GM18498 (cell line): ENCODE results near the gene OSBPL5.

Source experiments
- ATAC-seq: cut with Tn5 transposase; IDR thresholded peaks from one replicate; pipeline ENCODE4 v1.9.1; 2021; ENCODE audit warnings: mild to moderate bottlenecking, moderate library complexity; ENCODE audit not compliant: unreplicated experiment

Gene OSBPL5

DNA sequence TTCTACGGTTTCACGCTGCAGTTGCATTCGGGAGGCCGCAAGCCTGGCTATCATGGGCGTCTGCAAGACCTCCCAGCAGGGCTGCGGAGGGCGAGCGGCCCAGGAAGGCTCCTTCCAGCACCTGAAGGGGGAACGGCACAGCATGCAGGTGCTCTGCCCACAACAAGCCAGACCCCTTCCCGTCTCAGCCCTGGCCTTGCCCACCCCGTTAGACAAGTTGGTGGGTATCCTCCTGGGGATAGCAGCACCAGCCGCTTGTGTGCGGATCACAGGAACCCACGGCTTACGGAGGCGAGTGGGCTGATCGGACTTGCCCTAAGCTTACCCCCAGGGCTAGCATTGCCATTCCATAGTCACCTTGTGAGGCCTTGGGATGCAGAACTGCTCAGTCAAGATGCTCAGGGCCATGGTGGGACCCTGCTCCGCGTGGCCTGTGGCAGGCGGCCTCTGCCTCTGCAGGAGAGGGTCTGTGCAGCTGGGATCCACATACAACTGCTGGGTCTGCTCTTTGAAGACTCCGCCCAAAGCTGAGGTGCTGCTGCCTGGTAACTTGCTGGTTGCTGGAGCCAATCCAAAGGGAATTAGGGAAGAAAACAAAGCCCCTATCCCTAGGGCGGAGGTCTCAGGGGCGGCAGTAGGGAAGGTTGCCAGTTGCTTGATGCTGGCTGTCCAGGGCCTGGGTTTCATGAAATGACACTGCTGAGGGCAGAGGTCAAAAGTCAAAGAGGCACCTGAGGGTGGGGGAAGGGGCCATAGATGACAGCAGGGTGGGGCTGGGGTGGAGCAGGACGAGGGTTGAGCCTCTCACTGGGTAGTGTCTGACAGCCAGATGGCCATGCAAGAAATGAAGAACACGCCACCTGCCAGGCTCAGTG lies 1.4 kb upstream of the OSBPL5 start:
- ATAC-seq = no peak

DNA sequence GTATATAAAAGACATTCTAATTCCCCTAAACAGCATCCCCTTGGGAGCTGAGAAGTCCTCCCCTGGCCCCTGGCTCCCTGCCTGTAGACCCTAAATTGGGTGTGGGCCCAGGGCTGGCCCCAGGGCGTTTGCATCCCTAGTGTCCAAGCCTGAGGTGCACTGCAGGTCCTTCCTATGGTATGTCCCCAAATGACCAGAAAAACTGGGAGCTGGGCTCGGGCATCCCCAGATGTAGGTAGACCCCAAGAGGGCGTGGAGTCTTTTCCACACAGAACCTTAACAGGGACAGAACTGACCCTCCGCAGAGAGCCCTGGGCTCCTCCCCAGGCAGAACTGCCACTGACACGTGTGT lies 782 bp upstream of the OSBPL5 start:
- ATAC-seq = no peak

DNA sequence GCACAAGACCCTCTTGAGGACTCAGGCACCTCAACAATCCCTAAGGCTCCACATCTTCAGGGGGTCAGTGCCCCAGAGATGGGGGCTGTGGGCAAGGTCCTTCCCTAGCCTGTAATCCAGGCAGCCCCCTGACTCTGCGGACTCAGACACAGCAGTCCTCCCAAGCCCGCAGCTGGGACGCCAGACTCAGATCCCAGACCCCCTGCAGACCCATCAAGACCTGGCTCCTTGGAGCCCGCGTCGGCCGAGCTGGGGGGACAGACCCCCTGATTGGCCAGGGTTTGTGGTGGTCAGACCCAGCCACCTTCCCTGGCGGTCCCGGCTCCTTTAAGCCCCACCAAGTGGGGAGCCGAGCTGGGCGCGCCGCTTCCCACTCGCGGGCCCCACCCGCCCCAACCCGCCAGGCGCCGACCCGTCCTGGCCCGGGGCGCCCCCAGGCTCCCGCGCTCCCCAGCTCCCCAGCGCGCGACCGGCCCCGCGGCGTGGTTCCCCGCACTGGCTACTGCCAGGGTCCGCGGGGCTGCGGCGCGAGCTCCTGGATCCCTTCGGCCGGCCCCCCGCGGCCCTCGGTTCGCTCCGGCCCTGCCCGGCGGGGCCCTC lies 458 bp downstream of the OSBPL5 start:
- no peak for ATAC-seq

DNA sequence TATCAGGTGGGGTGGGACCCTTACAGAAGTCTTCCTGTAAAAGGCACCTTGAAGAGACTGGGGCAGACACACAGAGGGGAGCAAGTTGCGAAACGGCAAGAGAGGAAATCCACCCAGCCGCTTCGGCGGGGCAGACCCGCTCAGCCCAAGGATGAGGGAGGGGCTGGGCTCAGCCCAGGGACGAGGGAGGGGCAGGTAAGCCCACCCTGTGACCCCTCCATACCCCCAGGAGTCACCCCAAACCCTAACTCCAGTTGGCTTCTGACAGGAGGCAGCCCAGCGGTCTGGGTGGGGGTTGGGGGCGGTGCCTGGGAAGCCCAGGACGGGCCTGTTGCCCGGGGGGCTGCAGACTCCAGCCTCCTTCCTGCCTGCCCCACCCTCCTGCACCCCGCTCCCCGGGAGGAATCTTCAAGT lies 965 bp downstream of the OSBPL5 start:
- ATAC-seq = no peak

DNA sequence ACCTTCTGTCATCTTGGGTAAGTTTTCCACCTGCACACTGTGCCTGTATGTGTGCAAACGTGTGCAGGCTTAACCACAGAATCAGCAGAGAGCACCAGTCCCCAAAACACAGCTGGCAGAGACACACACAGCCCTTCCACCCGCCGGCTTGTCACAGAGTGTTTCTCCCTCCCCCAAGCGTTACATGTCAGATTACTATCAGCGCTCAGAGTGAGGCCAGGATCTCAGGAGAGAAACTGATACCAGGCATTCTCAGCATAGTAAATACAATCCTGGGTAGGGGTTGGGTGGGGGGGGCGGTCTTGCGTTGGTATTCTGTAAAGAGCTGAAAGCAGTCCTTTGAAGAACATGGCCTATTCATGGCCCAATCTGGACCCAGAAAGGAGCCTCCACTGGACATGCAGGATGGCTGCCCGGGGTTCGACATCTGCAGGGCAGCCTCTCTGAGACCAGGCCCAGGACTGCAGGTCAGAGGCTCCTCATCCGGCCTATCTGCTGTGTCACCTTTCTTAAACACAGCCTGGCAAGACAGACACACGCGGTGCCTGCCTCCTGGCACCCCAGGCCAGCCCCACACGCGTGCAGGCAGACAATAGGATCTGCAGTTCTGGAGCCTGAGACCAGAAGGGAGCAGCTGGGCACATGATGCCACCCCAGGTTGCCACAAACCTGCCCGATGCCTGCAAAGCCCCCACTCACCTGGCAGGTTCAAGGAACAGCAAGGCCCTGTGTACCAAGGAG lies 1.7 kb downstream of the OSBPL5 start:
- ATAC-seq = no peak

DNA sequence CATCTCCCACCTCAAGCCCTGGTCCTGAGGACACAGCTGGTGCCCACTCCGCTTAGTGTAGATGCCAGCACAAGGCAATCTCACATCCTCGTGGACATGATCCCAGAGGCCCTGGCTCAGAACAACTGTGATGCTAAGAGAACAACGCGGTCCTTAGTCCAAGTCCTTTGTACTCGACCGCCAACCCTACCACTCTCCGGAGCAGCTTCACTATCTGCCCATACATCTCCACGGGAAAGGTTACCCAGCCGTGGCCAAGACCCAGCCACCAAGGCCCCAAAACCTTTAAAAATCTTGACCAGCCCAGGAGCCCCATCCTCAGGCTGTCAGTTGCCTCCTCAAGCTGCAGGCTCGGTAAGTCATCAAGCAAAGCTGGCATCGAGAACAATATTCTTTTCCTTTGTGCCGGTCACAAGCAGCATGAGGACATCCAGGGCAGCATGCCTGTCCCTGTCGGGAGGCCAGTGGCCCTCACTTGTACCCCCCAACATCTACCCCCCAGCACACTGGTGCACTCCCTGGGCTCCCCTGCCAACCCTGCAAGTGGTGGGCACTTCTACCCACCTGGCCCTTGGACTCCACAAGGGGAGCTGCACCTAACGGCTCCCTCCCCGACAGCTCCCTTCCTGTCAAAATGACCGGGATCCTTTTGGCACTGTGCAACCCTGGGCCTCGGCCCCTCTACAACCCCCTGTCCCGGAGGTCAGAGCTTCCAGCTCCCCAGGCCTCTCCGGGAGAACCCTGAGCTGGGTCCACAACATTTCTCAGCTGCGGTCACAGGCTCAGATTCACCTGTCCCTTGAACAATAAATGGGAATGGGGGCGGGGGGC lies 2.5 kb downstream of the OSBPL5 start:
- no peak for ATAC-seq

DNA sequence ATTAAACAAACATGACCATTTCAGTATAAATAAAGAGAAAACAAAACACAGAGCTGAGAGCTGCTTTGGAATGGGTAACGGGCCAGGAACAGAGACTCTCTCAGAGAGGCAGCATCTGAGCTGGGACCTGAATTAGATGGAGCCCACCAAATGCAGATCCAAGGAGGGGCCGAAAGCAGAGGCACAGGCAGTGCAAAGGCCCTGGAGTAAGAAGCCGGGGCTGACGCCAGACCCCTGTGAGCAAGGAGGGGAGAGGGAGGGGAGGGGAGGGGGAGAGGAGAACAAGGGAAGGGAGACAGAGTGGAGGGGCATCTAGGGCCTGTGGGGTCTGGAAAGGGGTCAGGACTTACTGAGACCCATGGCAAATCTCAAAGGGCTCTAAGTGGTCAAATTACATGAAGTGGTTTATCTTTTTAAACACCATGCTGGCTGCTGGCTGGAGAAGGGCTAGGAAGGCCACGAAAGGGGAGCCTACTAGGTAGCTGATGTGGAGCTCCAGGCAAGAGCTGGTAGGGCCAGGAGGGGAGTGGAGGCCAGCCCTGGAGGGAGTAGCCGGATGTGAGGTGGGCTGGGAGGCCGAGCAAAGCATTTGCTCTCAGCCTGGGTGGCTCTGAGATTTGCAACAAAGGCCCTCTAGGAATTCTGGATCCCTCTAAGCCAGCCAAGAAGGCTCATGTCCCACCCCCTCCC lies 3.2 kb downstream of the OSBPL5 start:
- no peak for ATAC-seq

DNA sequence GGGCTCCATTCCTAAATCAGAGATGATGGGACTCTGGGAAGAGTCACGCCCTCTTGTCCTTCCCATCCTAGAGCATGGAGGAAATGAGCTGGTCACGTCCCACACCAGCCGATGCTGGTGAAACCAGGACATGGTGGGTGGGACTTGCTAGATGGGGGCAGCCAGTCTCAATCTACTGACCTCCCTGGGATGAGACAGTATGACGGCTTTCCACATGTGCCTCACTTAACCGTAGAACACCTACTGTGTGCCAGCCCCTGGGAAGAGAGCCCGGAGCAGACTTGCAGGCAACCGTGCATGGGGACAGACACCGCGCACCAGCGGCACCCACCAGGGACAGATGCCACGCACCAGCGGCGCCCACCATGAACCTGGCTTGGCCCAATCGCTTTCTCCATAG lies 3.8 kb downstream of the OSBPL5 start:
- no peak for ATAC-seq

DNA sequence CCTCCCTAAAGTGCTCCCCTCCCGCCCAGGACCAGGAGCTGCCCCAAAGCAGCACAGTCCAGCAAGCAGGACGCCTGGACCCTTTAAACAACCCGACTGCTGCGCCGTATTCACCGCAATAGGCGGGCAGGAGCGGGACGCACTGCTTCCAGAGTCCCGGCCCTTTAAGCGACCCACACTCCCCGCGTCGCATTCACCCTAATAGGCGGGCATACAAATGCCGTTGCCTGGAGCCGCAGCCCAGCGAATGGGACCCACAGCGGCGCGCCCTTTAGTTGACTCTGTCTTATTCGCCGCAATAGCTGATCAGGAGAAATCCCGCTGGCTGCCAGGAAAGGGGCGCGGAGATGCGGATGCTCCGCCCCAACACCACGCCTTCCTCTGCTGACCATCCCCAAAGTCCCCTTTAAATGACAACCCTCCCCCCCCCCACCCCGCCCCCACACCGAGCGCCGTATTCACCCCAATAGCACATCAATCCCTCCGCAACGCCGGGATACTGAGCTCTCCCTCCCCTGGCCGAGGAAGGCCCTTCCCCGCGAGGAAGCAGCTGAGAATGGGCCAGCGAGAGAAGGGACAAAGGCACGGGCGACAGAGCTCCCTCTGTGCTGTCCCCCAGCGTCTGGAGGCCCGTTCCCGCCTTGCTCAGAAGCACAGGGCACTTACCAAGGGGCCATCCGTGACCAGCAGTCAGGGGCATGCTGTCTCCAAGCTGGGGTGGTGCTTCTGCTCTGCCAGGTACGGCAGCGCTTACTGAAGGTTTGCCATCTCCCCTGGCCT lies 4.7 kb downstream of the OSBPL5 start:
- ATAC-seq = no peak

DNA sequence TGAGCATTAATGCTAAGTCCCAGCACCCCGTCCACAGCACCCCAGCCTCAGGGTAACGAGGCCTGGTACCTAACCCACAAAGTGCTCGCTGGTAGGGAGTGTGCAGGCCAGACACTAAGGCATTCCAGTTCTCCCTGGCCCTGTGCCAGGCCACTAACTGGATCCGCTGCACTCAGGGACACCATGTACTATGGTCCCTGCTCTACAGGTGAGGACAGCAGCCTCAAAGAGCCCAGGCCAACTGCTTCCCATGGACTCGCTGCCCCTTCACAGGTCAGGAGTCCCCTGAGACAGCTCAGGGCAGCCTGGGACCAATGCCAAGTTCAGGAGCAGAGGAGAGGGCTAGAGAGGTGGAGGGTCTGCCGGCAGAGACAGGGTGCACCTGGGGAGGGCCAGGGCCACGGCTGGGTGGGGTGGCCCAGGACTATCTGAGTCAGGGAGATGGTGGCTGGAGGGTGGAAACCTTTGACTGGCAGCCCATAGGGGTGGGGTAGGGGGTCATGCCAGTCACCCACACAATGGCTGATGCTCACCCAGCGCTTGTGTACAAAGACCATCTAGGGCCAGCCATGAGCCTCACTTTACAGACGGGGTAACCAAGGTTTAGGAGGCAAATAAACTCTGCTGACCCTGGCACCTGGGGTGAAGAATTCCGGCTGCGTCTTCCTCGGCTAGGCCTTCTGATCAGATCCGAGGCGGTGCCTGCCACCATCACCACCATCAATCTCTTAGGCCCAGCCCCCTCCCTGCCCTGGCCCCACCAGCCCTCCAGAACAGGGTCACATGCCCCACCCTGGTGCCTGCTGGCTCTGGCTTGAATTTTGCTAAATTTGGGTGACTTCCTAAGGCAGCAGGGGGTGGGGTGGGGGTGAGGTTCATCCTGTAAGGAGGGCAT lies 5.6 kb downstream of the OSBPL5 start:
- no peak for ATAC-seq

DNA sequence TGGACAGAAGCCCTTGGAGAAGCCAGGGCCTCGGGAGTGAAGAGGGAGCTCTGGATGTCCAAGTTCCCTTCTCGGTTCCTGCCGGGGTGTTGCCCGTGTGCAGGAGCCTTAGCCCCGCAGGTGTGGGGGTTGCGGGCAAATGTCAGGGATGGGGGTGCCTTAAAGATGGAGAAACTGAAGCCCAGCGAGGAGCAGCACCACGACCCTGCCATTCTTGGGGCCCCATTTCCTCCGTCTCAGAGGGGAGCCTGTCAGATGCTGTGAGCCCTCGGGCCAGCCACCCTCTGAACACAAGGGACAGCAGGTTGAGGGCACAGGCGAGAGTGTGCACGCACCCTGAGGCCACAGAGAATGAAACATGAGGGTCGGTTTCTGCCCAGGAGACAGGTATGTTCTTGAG lies 6.3 kb downstream of the OSBPL5 start:
- ATAC-seq = no peak

DNA sequence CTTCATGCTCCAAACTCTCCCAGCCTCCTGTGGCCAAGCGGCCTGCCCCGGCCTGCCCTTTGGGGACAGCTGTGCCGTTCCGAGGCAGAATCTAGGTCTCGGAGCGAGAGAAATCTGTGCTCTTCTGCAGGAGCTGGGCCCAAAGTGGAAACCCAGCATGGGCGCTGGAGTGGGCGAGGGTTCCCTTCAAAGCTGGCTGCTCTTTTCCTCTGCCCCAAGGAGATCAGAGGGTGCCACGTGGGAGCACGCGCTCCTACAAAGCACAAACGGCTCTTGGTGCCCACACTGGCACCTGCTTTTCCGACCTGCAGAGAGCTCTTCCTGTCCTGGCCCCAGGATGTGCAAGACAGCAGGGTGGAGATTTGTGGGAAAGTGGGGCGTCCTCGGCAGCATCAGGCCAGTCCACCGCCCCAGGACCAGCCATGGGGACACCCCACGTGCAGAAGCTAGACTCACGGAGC lies 6.9 kb downstream of the OSBPL5 start:
- ATAC-seq = no peak

DNA sequence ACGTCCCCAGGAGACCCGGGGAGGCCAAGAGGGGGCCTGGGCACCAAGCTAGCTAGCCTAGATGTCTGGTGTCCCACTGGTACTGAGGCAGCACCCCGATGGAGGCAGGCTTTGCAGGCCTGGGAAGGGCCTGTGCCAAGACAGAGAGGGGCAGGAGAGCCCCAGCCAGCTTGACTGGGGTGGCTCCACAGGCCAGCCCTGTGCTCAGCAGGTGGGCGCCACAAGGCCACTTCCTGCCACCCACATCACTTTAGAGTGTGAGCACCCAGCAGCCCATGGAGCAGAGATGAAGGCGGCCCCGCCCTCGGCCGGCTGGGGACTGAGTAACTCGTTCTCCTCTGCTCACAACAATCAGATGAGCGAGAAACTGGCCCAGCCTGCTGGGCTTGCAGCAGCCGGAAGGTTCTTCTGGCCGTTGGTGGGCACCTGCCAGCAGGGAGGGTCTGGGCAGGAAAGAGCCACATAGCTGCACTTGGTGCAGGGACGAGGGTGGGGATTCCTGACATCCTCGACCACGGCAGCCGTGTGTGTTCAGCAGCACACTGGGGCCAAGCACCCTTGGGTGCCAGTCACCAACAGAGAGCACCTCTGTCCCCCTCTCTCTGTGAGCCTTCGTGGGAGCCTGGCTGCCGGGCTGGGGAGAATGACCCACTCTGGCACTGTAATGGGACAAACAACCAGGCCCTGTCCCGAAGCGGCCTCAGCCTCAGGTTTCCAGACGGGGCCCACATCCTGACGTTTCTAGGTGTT lies 7.6 kb downstream of the OSBPL5 start:
- ATAC-seq = no peak

DNA sequence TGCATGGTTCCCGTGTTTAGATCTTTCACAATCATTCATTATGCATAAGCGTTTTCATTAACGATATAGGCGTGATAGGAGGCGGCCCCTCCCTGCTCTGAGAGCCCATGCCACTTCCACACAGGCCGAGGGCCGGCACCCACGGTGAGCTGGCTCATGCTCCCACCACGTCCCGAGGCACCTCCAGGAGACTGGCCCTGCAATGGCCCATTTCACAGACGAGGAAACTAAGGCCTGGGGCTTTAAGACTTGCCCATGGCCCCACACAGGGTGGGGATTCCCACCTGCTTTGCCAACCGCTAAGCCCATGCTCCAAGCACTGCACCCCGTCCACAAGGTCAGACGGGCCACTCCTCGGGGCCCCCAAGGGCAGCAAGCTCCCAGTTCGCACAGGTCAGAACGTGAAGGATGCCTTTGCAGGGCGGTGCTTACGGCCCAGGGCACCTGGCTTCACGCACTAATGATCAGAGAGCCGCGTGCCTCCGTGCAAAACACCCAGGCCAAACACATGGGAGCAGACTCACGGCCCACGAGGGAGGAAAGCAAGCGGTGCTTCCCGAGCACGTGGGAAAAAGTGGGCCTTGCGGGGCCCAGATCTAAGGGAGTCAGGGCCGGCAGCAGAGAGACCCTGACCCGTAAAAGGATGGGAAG lies 8.3 kb downstream of the OSBPL5 start:
- ATAC-seq = no peak

DNA sequence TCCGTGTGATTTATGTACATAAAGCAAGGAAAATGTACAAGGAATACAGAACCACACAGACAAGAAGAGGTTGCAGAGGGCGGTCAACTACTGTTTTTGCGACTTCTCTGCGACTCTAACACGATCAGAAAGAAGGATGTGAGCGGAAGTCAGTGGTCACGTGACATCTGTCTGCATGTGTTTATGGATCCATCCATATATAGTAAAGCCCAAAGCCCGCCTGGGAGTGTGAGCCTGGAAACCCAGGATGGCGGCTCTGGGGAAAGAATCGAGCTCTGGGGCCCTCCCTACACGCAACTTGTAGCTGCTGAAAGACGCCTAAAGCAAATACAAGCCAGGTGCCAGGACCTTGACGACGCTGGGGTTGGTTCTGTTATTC lies 8.8 kb downstream of the OSBPL5 start:
- no peak for ATAC-seq

DNA sequence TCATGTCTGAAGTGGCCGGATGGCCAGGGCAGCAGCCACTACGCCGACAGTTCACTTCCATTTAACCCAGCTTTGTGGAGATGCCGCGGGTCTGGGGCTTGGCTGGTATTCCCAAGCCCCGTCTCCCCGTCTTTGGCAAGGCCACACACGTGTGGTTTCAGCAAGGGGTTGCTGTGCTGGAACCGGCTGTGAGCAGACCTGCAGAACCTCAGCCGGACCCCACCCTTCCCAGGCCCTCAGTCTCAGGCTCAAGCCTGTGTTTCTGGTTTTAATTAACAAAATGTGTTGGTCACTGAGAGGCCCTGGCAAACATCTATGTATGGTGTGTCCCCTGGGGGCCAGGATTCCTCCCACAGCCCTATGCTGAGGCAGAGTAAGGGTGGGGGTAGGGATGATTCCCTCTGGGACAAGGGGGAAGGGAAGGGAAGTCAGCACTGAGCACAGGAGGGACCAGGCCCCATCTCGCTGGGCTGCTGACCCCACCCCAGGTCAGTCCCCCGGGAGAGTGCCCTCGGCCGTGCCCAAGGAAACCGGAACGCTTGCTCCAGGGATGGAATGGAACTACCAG lies 9.3 kb downstream of the OSBPL5 start:
- no peak for ATAC-seq

DNA sequence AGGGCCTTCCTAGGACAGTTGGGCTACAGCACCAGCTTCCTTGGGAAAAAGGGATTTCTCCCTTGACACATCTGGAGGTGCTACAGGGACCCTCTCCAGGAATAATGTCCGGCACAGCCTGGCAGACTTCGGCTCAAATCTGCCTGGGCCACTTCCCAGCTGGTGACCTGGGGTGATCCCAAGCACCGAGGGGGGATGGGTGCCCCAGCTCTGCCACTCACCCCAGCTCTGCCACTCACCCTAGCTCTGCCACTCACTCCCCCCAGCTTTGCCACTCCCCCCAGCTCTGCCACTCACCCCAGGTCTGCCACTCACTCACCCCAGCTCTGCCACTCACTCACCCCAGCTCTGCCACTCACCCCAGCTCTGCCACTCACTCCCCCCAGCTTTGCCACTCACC lies 9.9 kb downstream of the OSBPL5 start:
- ATAC-seq = no peak
